GM21737 (cell line): ENCODE measurements around the gene PIK3R4.
A peak's percentile ranks its signal among the peaks of the same experiment; 100 is the strongest.

Experiments used
- ATAC-seq: cut with Tn5 transposase; IDR thresholded peaks from one replicate; pipeline ENCODE4 v1.9.1; 2021; ENCODE audit warnings: mild to moderate bottlenecking, moderate library complexity; ENCODE audit not compliant: unreplicated experiment

Gene PIK3R4

GRCh38 chr3:130746246-130747039, at the start of gene PIK3R4:
PIK3R4 (minus strand) TSS chr3:130746829; CDS start chr3:130745218, 1,611 bp downstream.
- ATAC-seq = peak; percentile 97

GRCh38 chr3:130795396-130795795, 48.8 kb upstream of the PIK3R4 start:
- no peak for ATAC-seq

DNA sequence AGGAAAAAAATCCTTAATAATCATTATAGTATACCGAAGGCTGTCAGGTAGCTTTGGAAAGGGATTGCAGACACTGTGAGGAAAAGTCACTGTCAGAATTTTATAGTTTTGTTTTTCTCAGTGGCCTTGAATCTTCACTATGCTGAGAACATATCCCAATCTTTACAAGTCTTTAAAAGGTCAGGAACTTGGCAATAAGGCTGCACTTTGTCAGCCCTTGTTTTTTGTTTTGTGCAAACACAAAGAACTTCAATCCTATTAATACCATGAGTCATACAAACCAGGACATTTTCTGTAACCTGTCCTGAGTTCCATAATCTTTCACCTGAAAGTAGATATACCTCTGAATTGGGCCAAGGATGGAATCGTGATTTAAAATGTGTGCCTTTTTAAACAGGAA, 45.6 kb upstream of the PIK3R4 start:
- ATAC-seq = no peak

DNA sequence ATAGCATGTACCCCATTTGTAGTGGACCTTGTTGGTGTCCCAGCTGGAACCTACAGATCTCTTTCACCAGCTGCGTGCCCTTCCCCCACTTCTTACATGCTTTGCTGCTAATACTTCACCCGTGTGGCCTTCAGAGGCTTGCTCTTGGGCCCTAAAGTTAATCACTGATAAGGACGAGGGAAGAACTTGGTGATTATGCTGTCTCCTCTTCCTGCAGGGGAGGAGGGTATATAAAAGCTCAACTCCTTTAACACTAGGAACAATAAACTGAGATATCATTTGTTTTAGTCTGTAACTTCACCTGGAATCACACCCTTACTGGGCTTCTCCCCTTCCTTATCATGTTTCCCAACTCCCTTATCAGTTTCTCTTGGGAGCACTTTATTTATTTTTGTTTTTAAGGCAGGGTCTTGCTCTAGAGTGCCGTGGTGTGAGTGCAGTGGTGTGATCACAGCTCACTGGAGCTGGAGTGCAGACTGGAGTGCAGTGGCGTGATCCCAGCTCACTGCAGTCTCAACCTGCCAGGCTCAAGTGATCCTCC, 43.2 kb upstream of the PIK3R4 start:
- no peak for ATAC-seq

GRCh38 chr3:130787422-130788068, 40.9 kb upstream of the PIK3R4 start:
- ATAC-seq = no peak

DNA sequence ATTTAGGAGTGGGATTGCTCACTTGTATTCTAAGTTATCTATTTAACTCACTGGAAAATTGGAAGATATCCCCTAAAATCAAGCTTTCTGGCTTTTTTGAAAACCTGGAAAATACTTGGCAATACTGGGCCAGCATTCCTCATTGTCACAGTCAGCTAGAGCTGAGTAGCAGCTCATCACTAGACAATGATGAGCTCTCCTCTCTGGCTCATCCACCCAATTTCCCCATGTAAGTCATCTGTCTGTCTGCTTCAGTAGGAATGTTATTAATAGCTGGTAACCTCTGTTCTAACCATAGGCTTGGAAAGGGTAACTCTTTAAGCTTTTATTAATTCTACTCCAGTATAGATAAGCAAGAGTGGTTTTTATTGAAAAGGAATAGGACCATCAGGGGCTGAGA, 39.7 kb upstream of the PIK3R4 start:
- no peak for ATAC-seq

DNA sequence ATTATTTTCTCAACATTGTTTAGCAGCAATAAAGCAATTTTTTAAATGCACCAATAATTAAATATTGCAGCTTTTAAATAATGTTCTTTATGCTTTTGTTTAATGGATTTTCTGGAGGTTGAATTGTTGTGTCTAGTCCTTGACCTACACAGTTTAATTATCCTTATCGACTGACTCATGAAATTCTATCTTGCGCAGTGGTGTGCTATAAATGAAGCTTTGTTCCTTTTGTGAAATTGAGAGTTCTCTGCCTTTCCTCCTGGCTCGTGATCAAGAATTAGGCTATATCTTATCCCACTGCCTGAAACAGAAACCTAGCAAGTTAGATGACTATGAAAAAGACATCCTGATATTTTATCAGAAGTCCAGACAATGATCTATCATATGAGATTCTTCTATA, 37.0 kb upstream of the PIK3R4 start:
- ATAC-seq = no peak

DNA sequence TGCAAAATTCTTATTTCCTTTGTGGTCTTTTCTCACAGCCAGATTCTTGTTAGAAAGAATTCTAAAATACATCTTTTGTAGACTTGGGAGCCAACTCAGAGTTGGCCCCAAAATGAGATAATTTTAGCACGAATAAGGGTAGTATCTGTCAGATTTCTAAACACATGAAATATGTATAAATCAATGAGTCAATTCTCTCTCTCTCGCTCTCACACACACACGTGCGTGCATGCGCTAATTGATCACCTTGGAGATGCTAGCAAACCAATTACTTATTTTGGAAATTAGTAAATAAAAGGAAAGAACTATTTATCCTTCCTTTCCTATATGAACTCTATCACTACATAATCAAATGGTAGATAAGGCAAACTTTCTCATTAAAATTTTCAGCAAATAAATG, 32.9 kb upstream of the PIK3R4 start:
- ATAC-seq = no peak

GRCh38 chr3:130779031-130779430, 32.4 kb upstream of the PIK3R4 start:
- peak; percentile 84 for ATAC-seq

DNA sequence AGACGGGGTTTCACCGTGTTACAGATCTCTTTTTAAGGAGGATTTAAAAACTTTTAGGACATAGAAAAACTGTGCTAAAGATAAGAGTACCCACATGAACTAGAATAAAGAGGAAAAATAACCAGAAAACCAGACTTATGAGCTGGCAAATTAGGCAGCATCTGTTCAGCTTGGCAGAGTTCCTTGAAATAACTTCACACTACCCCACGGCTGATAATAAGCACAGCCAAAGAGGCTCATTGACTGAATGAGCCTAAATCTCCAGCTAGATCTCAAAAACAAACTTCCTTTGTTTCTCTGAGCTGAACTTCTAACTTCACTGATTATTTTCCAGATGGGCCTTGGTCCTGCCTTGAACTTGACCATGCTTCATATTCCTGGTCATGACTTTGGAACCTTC, 26.7 kb upstream of the PIK3R4 start:
- no peak for ATAC-seq

GRCh38 chr3:130772129-130772528, 25.5 kb upstream of the PIK3R4 start:
- no peak for ATAC-seq

- ATAC-seq = no peak
Measured at GRCh38 chr3:130770644-130771043, 24.0 kb upstream of the PIK3R4 start.

DNA sequence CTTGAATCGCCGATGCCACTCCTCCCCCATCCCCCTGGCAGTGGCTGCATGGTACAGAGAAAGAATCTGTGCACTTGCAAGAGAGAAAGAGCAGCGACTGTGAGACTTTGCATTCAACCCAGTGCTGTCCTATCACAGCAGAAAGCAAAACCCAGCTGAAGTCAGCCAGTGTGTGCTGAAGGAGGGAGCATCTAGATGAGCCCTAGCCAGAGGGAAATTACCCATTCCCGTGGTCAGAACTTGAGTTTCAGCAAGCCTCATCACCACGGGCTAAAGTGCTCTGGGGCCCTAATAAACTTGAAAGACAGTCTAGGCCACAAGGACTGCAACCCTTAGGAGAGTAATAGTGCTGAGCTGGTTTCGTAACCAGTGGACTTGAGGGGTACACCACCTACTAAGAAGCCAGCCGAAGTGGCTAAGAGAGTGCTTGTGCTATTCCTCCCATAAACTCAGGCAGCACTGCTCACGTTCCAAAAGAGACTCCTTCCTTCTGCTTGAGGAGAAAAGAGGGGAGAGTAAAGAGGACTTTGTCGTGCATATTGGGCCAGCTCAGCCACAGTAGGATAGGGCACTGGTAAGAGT, 15.2 kb upstream of the PIK3R4 start:
- no peak for ATAC-seq

DNA sequence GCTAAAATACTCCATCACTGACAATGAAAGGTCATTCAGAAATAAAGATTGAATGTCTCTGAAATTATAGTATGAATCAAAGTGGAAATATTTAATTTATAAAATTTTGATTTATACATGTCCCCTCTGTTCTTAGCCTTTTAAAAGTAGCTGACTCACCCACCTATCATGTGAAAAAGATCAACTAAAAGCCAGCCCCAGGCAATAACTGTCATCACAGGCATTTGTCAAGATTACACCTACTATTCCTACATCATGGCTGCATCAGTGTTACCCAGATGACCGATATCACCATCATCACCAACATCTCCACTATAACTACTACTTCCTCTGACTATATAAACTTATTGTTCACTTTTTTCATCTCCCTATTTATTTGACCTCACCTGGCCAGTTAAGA, 14.3 kb upstream of the PIK3R4 start:
- ATAC-seq = no peak

DNA sequence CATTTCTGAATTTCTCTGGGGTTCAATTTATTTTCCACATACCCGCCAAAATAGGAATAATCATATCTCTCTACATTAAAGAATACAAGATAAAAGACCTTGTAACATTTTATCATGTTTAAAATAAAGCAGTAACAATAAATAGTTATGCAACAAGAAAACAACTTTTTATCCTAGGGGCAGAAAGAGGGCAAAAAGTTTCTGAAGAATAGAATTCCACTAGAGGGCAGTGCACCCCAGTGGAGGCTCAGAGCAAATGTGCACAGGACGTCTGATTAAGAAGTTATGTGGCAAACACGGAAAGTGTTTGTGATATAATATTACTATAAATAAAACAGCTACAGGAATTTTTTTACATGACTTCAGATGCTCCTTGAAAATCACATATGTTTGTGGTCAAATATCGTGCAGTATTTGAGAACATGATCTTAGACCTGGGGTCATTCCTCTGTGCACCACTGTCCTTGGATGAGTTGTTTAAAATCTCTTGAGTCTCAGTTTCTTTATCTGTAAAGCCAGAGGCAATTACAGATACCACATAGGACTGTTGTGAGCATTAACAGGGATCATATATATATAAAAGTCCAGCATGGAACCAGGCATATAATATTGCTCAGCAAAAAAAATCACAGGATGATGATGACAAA, 13.2 kb upstream of the PIK3R4 start:
- ATAC-seq = peak; percentile 69

DNA sequence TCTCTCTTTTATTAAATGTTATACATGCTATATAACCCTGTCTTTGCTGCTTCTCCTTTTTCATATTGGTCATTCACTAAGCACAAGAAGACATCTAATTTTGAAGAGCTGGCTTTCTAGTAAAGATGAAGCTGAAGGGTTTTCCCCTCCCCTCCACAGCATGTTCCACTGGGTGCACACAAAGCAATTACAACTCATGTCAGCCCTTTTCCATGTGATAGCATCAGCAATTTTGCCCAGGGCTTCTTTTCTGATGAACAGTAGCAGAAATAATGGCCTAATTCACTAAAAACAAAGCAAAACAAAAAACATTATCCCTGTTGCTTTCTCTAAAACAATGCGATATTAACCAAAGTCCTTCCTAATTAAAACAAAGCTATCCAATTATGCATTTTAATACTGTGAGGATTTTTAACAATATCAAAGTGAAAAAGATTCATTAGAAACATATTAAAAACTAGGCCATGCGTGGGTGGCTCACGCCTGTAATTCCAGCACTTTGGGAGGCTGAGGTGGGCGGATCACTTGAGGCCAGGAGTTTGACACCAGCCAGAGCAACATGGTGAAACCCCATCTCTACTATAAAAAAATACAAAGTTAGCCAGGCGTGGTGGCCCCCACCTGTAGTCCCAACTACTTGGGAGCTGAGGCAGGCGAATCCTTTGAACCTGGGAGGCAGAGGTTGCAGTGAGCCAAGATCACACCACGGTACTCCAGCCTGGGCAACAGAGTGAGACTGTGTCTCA, 12.2 kb upstream of the PIK3R4 start:
- ATAC-seq = no peak

DNA sequence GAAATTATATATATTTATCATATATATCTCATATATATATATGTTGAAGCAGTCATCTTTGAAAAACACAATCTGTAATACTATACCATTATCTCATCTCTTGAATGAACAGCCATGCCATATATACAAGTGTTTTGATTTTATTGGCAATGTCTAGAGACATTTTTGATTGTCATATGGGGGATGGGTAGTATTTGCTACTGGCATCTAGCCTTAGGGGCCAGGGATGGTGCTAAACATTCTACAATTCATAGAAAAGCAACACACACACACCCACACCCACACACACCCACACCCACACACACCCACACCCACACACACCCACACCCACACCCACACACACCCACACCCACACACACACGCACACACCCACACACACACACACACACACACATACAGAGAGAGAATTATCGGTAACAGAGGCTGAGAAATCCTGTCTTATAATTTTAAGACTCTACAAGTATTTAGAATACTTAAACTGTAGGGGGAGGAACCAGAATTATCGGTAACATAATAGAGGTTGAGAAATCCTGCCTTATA, 11.1 kb upstream of the PIK3R4 start:
- no peak for ATAC-seq

- no peak for ATAC-seq
Measured at GRCh38 chr3:130755666-130756065, 9.0 kb upstream of the PIK3R4 start.

DNA sequence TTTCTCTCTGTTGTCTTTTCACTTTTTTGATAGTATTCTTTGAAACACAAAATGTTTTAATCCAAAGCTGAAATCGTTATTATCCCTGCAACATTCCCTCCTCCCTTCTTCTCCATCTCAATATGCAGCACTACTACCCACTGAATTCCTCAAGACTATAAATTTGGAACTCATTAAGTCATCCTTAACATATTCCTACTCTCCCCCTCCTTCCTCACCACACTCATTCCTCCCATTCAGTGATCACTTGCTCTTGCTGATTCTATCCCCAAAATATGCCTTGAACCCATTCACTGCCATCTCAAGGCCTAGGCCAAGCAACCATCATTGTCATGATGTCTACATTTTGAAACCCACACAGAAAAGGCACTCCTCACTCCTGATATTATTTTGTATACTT, 2.4 kb upstream of the PIK3R4 start:
- no peak for ATAC-seq

DNA sequence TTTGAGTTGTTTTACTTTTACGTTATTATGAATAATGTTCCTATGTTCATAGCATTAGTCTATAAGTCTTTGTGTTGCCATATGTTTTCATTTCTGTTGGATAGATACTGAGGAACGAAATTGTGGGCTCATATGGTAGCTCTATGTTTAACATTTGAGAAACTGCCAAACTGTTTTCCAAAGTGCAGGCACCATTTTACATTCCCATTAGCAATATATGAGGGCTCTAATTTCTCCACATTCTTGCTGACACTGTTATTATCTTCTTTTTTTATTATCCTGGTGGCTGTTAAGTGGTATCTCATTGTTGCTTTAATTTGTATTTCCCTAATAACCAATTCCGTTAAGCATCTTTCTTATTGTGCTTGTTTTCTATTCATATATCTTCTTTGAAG, 1.8 kb upstream of the PIK3R4 start:
- ATAC-seq = no peak
